GM12873 (cell line): ENCODE results near the gene SLIT1.

Experiments
- TF ChIP-seq, protein P1 (sequence below): IDR thresholded peaks from 2 replicates; pipeline ENCODE4 v1.5.1; 2012; ENCODE audit warnings: low read depth, mild to moderate bottlenecking, moderate library complexity, low read length, control low read depth; ENCODE audit not compliant: insufficient read depth; ENCODE audit errors: missing control alignments

Gene SLIT1

DNA sequence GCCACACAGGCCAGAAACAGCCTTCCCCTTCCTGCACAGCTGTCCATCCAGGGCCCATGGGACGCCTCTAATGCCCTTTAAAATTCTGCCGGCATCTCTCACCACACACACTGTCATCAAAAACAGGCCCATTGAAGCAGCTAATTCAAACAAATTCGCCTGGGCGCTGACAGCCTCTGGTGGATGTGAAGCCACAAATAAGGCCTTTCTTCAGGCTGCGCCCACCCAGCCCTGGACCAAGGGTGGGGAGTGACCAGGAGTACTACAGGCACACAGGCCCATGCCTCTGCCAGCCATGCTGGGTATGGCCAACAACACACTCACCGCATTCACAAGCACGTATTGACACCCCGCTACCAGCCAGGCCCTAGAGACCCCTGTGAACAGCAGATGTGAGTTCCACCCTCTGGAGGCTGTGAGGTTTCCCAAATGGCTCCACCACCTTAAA, 54.6 kb downstream of the SLIT1 start:
- TF ChIP-seq, protein P1, sequence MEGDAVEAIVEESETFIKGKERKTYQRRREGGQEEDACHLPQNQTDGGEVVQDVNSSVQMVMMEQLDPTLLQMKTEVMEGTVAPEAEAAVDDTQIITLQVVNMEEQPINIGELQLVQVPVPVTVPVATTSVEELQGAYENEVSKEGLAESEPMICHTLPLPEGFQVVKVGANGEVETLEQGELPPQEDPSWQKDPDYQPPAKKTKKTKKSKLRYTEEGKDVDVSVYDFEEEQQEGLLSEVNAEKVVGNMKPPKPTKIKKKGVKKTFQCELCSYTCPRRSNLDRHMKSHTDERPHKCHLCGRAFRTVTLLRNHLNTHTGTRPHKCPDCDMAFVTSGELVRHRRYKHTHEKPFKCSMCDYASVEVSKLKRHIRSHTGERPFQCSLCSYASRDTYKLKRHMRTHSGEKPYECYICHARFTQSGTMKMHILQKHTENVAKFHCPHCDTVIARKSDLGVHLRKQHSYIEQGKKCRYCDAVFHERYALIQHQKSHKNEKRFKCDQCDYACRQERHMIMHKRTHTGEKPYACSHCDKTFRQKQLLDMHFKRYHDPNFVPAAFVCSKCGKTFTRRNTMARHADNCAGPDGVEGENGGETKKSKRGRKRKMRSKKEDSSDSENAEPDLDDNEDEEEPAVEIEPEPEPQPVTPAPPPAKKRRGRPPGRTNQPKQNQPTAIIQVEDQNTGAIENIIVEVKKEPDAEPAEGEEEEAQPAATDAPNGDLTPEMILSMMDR: no peak

DNA sequence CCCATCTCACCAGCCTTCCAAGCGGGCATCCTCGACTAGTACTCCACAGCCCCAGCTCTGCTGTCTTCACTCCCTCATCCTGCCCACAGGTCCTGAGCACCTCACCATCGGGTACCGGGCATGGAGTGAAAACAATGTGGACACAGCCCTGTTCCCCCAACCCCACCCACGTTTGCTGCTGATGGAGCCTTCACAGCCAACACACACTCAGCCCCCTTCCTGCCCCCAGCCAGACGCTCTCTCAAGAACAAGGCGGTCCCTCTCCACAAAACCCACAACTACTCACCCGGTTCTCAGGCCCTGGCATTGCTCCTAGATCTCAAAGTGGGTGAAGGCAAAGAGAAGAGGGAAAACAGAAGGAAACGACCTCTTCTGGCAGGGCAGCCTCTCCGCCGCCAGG, 56.1 kb downstream of the SLIT1 start:
- TF ChIP-seq, protein P1: no peak

DNA sequence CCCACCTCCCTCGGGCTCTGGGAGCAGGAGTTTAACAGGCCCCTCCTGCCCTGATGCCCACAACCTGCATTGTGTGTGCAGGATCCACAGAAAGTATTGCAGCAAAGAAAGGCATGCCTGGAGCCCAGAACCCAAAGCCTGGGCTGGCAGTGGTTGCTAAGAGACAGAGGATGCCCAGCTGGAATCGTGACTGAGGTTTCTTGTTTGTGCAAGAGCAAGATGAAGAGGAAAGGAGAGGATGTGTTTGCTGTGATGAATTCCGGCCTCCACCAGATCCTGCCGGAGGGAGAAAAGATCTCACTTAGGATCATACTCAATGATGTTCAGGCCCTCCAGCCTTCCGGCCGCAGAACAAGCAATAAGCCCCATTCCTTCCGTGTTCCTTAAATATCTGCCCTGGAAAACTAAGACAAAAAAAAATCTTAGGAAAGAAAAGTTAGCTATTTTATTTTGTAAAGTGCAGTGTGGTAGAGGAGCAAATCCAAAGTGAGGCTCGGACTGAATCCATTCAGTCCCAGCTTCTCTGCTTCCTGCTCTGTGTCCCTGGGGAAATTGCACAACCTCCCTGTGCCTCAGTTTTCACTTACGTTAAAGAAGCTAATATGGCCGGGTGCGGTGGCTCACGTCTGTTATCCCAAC, 57.1 kb downstream of the SLIT1 start:
- TF ChIP-seq, protein P1: no peak

DNA sequence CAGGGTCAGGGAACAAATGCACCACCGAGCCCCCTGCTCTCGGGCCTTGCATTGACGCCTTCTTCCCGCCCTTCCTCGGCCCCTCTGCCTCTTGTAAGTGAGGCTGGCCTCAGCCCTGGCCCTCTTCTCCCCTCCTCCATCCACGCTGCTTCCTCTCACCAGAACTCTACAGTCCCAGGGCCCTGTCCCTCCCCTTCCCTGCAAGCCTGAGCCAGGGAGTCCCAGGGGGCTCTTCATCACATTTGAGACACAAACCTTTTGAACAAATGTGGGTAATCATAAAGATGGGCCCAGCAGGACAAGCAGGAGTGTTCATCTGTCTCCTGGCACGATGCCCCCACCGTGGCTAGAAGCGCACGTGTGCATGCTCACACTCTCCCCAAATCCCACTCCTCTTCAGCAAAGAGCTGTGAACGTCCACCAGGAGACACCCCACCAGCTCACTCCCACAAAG, 57.7 kb downstream of the SLIT1 start:
- TF ChIP-seq, protein P1: no peak

DNA sequence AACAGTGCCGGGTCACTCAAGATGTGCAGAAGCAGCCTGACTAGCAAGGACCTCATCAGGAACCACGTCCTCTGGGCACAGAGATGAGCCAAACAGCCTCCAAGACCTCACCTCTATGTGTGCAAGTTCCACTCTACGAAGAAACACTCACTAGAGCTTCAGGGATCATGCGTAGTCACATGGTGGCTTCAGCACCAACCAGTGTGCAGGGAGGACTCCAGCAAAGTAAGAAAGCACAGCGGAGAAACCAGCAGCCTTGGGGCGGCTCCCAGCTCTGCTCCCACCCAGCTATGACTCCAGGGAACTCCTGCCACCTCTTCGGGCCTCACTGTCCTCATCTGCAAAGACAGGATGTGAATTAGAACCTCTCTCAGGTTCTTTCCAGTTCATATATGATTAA, 58.2 kb downstream of the SLIT1 start:
- TF ChIP-seq, protein P1: no peak

DNA sequence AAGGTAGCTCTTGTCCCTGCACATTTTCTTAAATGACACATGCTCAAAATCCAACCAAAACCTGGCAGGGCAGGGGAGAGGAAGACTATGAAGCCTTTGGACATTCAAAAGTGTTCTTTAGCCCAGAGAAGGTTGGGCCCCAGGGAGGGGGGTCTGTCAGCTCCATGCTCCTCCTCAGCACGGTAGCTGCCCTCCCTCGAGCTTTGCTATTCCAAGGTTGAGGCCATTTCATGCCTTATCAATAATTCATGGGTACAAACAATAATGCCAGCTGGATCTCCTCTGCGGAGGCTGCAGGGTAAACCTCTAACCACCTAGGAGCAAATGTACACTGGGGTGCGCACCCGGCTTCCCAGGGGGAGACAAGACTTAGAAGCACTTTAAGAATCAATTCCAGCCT, 61.5 kb downstream of the SLIT1 start:
- TF ChIP-seq, protein P1: no peak

DNA sequence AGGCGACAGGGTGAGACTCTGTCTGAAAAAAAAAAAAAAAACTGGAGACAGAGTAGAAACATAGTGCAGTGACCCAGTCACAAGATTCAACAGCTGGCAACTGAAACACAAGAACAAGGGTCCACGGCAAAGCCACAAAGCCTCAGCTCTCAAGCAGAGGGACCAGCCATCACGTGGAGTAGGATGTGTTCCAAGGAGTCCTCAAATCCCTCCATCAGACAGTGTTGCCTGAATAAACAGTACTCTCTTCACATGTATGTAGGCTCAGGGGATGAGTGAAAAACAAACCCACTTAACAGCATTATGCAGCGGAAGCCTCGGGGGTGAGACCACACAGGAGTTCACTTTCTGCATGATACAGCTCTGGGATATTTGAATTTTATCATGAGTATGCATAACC, 62.0 kb downstream of the SLIT1 start:
- TF ChIP-seq, protein P1: no peak
